ENCODE data around the gene FOXR1. TPM values are rescaled to one million over a fixed set of nuclear protein-coding genes. Genes with fewer than 3 reads are reported as not detected.

FOXR1 gene, protein sequence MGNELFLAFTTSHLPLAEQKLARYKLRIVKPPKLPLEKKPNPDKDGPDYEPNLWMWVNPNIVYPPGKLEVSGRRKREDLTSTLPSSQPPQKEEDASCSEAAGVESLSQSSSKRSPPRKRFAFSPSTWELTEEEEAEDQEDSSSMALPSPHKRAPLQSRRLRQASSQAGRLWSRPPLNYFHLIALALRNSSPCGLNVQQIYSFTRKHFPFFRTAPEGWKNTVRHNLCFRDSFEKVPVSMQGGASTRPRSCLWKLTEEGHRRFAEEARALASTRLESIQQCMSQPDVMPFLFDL
- total RNA-seq (not detected), polyA plus RNA-seq (not detected)

DNA sequence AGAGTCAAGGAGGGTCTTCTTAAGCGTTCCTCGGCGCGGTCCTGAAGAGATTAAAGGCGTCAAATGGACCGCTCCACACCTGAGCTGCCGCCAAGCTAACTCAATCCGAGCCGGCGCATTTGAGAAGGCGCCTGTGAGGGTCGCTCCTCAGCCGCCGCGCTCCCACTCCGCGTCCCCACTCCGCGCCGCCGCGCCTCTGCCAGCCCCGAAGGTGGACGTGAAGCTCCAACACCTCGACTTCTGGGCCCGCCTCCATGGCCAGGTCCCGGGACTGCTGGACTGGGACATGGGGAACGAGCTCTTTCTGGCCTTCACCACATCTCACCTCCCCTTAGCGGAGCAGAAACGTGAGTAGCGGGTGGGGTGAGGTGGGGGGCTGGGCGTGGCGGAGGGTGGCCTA is at the start of gene FOXR1:
Gene FOXR1, plus strand, starts transcription at position 116 of the 400 bp plus-strand sequence. Its CDS starts 171 bp downstream, at position 287.
- CTCF ChIA-PET, result no interaction called here
- H3K9me3 Mint-ChIP-seq, result no peaks in the 10 kb centered on the region
- POLR2A ChIA-PET, result interaction anchor here (0.6 kb wide), 1 partner anchor 28 kb away, joined by 4 read pairs; no protein-coding TSS in a partner anchor

GRCh38 chr11:118921929-118922744 is 49.4 kb upstream of the FOXR1 start:
- CTCF ChIA-PET, result interaction anchor here (1.2 to 6.7 kb wide), 3 partner anchors 50 to 230 kb away, joined by 3 to 22 read pairs (median 6); no protein-coding TSS in a partner anchor
- Mint-ChIP-seq H3K4me3 (peak overlapping the region; percentile 98 to 100 (median 99)), H3K9me3 (peaks cover 0 to 4% (median 2%) of the 10 kb centered on the region in 5 donors), H3K4me1 (peaks cover 55 to 71% (median 57%) of the 10 kb centered on the region in 3 donors), H3K27me3 (peaks cover 0 to 12% of the 10 kb centered on the region in 2 donors), H3K27ac (peak overlapping the region; percentile 96 to 100 (median 100)), H3K36me3 (peaks cover 13 to 57% (median 14%) of the 10 kb centered on the region in 3 donors)
- H3K4me1 ChIP-seq (ENCODE audit: insufficient read depth, low read length), result peaks cover 59% of the 10 kb centered on the region
- peak overlapping the region; percentile 94 for H3K4me3 ChIP-seq (ENCODE audit: low read length)
- peak in 1 of 5 donors; percentile 43 for DNase-seq
- H3K36me3 ChIP-seq (ENCODE audit: insufficient read depth, low read length), result peaks cover 5% of the 10 kb centered on the region
- H3K9me3 ChIP-seq (ENCODE audit: low read length), result no peaks in the 10 kb centered on the region
- POLR2A ChIA-PET, result interaction anchor here (3.0 to 11.4 kb wide), 2 partner anchors 9 to 132 kb away, joined by 33 to 203 read pairs; partner anchors contain the start of gene DDX6
- peak overlapping the region; percentile 88 for H3K27ac ChIP-seq (ENCODE audit: low read depth, low read length)
- no peaks in the 10 kb centered on the region for H3K27me3 ChIP-seq (ENCODE audit: insufficient read depth, low read length, poor library complexity, severe bottlenecking)

More for the DNA sequence above, at the start of gene FOXR1:
- H3K27me3 ChIP-seq (ENCODE audit: insufficient read depth, low read length, poor library complexity, severe bottlenecking), result no peaks in the 10 kb centered on the region
- DNase-seq, result no peak
- H3K27me3 Mint-ChIP-seq, result peaks cover 5 to 35% of the 10 kb centered on the region in 2 donors
- no peak within 1 kb of the TSS for H3K4me3 ChIP-seq (ENCODE audit: low read length)
- no peaks in the 10 kb centered on the region for H3K4me1 ChIP-seq (ENCODE audit: insufficient read depth, low read length)
- H3K27ac ChIP-seq (ENCODE audit: low read depth, low read length), result no peak within 1 kb of the TSS
- no peaks in the 10 kb centered on the region for H3K4me1 Mint-ChIP-seq
- no peaks in the 10 kb centered on the region for H3K36me3 ChIP-seq (ENCODE audit: insufficient read depth, low read length)
- peaks cover 0 to 4% (median 0%) of the 10 kb centered on the region in 3 donors for H3K36me3 Mint-ChIP-seq
- no peak within 1 kb of the TSS for H3K27ac Mint-ChIP-seq
- no peaks in the 10 kb centered on the region for H3K9me3 ChIP-seq (ENCODE audit: low read length)
- H3K4me3 Mint-ChIP-seq, result no peak within 1 kb of the TSS

GRCh38 chr11:118922745-118923627 is 48.6 kb upstream of the FOXR1 start:
- peaks cover 55 to 71% (median 57%) of the 10 kb centered on the region in 3 donors for H3K4me1 Mint-ChIP-seq
- peaks cover 0 to 9% of the 10 kb centered on the region in 2 donors for H3K27me3 Mint-ChIP-seq
- Histone ChIP-seq H3K4me1 (ENCODE audit: insufficient read depth, low read length) (peaks cover 59% of the 10 kb centered on the region), H3K27ac (ENCODE audit: low read depth, low read length) (peak overlapping the region; percentile 88), H3K9me3 (ENCODE audit: low read length) (no peaks in the 10 kb centered on the region), H3K27me3 (ENCODE audit: insufficient read depth, low read length, poor library complexity, severe bottlenecking) (no peaks in the 10 kb centered on the region), H3K4me3 (ENCODE audit: low read length) (peak overlapping the region; percentile 94), H3K36me3 (ENCODE audit: insufficient read depth, low read length) (peaks cover 5% of the 10 kb centered on the region)
- H3K36me3 Mint-ChIP-seq, result peaks cover 8 to 49% (median 9%) of the 10 kb centered on the region in 3 donors
- CTCF ChIA-PET, result interaction anchor here (1.2 to 6.7 kb wide), 7 partner anchors 13 to 231 kb away, joined by 3 to 22 read pairs (median 5); no protein-coding TSS in a partner anchor
- H3K9me3 Mint-ChIP-seq, result peaks cover 0 to 4% (median 2%) of the 10 kb centered on the region in 5 donors
- H3K27ac Mint-ChIP-seq, result peak overlapping the region; percentile 90 to 100 (median 98)
- peak overlapping the region; percentile 98 to 100 (median 99) for H3K4me3 Mint-ChIP-seq
- POLR2A ChIA-PET, result interaction anchor here (0.5 to 11.4 kb wide), 3 partner anchors 10 to 159 kb away, joined by 5 to 203 read pairs (median 33); partner anchors contain the start of gene DDX6
- DNase-seq, result peak in 1 of 5 donors; percentile 22

DNA sequence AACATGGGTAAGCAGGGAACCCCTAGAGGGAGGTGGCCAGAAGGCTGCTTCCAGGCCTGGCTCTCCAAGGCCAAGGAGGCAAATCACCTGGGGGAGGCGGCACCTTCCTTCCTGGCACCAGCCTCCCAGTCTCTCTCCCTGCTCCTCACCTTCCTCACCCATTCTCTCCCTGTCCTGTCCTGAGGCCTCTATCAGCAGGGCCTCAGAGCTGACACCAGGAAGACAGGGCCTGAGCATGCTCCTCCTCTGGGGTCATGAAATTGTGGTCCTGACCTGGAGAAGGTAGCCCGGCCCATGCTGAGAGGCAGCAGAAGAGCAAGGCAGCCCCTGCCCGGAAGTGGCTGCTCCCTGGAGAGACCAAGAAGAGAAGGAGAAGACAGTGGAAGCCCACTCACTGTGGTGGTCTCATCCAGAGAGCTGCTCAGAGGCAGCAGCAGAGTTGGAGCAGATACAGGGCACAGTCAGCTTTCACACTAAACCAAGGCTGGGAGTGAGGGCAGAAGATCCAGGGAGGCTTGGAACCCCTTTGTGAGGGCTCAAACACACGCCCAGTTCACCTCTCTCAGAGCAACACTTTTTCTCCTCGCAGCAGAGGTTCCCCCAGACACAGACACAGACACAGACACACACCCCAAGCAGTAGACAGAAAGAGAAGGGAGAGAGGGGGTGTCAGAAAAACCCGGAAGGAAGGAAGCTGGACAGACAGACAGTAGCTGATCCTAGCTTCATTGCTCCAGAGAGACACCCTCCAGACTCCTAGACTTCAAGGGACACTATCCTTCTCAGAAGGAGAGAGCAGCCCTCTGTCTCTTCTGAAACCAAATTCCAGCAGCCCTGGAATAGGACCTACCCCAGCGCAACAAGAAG is 47.6 kb upstream of the FOXR1 start:
- peak in 4 of 5 donors; percentile 45 to 67 (median 57) for DNase-seq
- H3K4me3 ChIP-seq (ENCODE audit: low read length), result peak overlapping the region; percentile 94
- H3K36me3 Mint-ChIP-seq, result peaks cover 6 to 51% (median 9%) of the 10 kb centered on the region in 3 donors
- peak overlapping the region; percentile 88 for H3K27ac ChIP-seq (ENCODE audit: low read depth, low read length)
- no peaks in the 10 kb centered on the region for H3K9me3 ChIP-seq (ENCODE audit: low read length)
- peaks cover 52% of the 10 kb centered on the region for H3K4me1 ChIP-seq (ENCODE audit: insufficient read depth, low read length)
- H3K27me3 ChIP-seq (ENCODE audit: insufficient read depth, low read length, poor library complexity, severe bottlenecking), result no peaks in the 10 kb centered on the region
- ChIA-PET CTCF (interaction anchor here (0.7 to 6.7 kb wide), 9 partner anchors 12 to 232 kb away, joined by 3 to 22 read pairs (median 3); no protein-coding TSS in a partner anchor), POLR2A (interaction anchor here (0.5 to 11.4 kb wide), 9 partner anchors 11 to 504 kb away, joined by 3 to 203 read pairs (median 4); partner anchors contain the start of gene DDX6)
- peak overlapping the region; percentile 90 to 100 (median 98) for H3K27ac Mint-ChIP-seq
- H3K9me3 Mint-ChIP-seq, result peaks cover 0 to 4% (median 2%) of the 10 kb centered on the region in 5 donors
- peak overlapping the region; percentile 98 to 100 (median 99) for H3K4me3 Mint-ChIP-seq
- peaks cover 0 to 15% of the 10 kb centered on the region in 2 donors for H3K27me3 Mint-ChIP-seq
- peaks cover 50 to 66% (median 57%) of the 10 kb centered on the region in 3 donors for H3K4me1 Mint-ChIP-seq
- peaks cover 5% of the 10 kb centered on the region for H3K36me3 ChIP-seq (ENCODE audit: insufficient read depth, low read length)

GRCh38 chr11:118924591-118925585 is 46.7 kb upstream of the FOXR1 start:
- peaks cover 0 to 12% of the 10 kb centered on the region in 2 donors for H3K27me3 Mint-ChIP-seq
- H3K36me3 Mint-ChIP-seq, result peaks cover 4 to 49% (median 6%) of the 10 kb centered on the region in 3 donors

More at GRCh38 chr11:118924591-118925585, 46.7 kb upstream of the FOXR1 start:
- DNase-seq, result peak in 3 of 5 donors; percentile 36 to 63 (median 60)
- H3K36me3 ChIP-seq (ENCODE audit: insufficient read depth, low read length), result peaks cover 5% of the 10 kb centered on the region
- H3K9me3 Mint-ChIP-seq, result peaks cover 0 to 4% (median 2%) of the 10 kb centered on the region in 5 donors
- no peaks in the 10 kb centered on the region for H3K9me3 ChIP-seq (ENCODE audit: low read length)
- peaks cover 44% of the 10 kb centered on the region for H3K4me1 ChIP-seq (ENCODE audit: insufficient read depth, low read length)
- H3K4me3 ChIP-seq (ENCODE audit: low read length), result peak overlapping the region; percentile 94
- peak overlapping the region; percentile 88 for H3K27ac ChIP-seq (ENCODE audit: low read depth, low read length)
- H3K27me3 ChIP-seq (ENCODE audit: insufficient read depth, low read length, poor library complexity, severe bottlenecking), result no peaks in the 10 kb centered on the region
- H3K27ac Mint-ChIP-seq, result peak overlapping the region; percentile 90 to 100 (median 98)
- peak overlapping the region; percentile 98 to 100 (median 99) for H3K4me3 Mint-ChIP-seq
- H3K4me1 Mint-ChIP-seq, result peaks cover 41 to 57% (median 48%) of the 10 kb centered on the region in 3 donors
- ChIA-PET CTCF (interaction anchor here (0.6 to 6.7 kb wide), 17 partner anchors 11 to 235 kb away, joined by 3 to 22 read pairs (median 5); partner anchors contain the start of gene VPS11), POLR2A (interaction anchor here (0.5 to 11.4 kb wide), 13 partner anchors 12 to 505 kb away, joined by 3 to 203 read pairs (median 4); partner anchors contain the start of gene DDX6)
